H1 (cell line): Measurements from ENCODE around the gene TTC13. TPM values are rescaled to one million over a fixed set of nuclear protein-coding genes. Genes with fewer than 3 reads are reported as not detected.

ENCODE experiments used
- CTCF ChIA-PET: fragments of 300-600 bp; sonication (Branson Sonifier 250); formaldehyde crosslinking; loops from one replicate; lab custom pipeline; 2021; ENCODE audit not compliant: partially characterized antibody; lab: Charles Lee
- POLR2A ChIA-PET: fragments of 300-600 bp; sonication (Branson Sonifier 250); formaldehyde crosslinking; loops from one replicate; lab custom pipeline; 2021; ENCODE audit warnings: inconsistent platforms; ENCODE audit not compliant: partially characterized antibody; lab: Charles Lee
- DNase-seq, 2 experiments: peaks; one replicate each; pipeline versions ENCODE4 v3.0.0 to v3.0.0-alpha.2; 2010 to 2022; ENCODE audit warnings: low spot score in 2 of 2, low read depth in 1 of 2, mixed read lengths in 1 of 2
- FAIRE-seq: peaks from 2 replicates; lab custom pipeline; 2011; peaks lifted over from hg19 to GRCh38; lab: Jason Lieb, UNC
- H2AFZ ChIP-seq: 2 replicates; pipeline ENCODE4 v1.8.1; 2012; ENCODE audit warnings: low read length, inconsistent platforms
- H2AK5ac ChIP-seq: 2 replicates; pipeline ENCODE4 v1.6.1; 2013; ENCODE audit warnings: low read depth, low read length
- H2BK120ac ChIP-seq: replicated peaks from 2 replicates; pipeline ENCODE3; 2013; ENCODE audit warnings: low read depth, low read length, inconsistent platforms
- H2BK12ac ChIP-seq: 2 replicates; pipeline ENCODE4 v1.6.1; 2013; ENCODE audit warnings: low read depth, low read length
- H2BK15ac ChIP-seq: 2 replicates; pipeline ENCODE4 v1.6.1; 2013; ENCODE audit warnings: low read length
- H2BK20ac ChIP-seq: 2 replicates; pipeline ENCODE4 v1.6.1; 2013; ENCODE audit warnings: low read length
- H2BK5ac ChIP-seq: 2 replicates; pipeline ENCODE4 v1.6.1; 2013; ENCODE audit warnings: low read depth, low read length
- H3K14ac ChIP-seq: 2 replicates; pipeline ENCODE4 v1.6.1; 2013; ENCODE audit warnings: inconsistent platforms; ENCODE audit not compliant: insufficient read length
- H3K18ac ChIP-seq: 2 replicates; pipeline ENCODE4 v1.6.1; 2013; ENCODE audit warnings: low read length; ENCODE audit errors: extremely low read depth
- H3K23ac ChIP-seq: 2 replicates; pipeline ENCODE4 v1.6.1; 2013; ENCODE audit warnings: inconsistent platforms; ENCODE audit not compliant: insufficient read length
- H3K23me2 ChIP-seq: 2 replicates; pipeline ENCODE4 v1.6.1; 2013; ENCODE audit warnings: low read depth, low read length
- H3K27ac ChIP-seq: 2 replicates; pipeline ENCODE4 v1.6.1; 2011; ENCODE audit warnings: low read depth, low read length, inconsistent platforms
- H3K27me3 ChIP-seq, 4 experiments: replicated peaks in 1 of 4; 1 replicate in 1 of 4; 2 replicates in 3 of 4; pipeline versions ENCODE4 v1.6.1 to v1.8.1; 2011 to 2013; ENCODE audit warnings: low read length in 3 of 4, mild to moderate bottlenecking in 3 of 4, inconsistent platforms in 2 of 4, mixed read lengths in 2 of 4, moderate library complexity in 1 of 4; ENCODE audit not compliant: control insufficient read depth in 3 of 4, insufficient read depth in 3 of 4; ENCODE audit errors: extremely low read depth in 1 of 4
- H3K36me3 ChIP-seq, 4 experiments: 2 replicates each; pipeline versions ENCODE4 v1.6.1 to v1.8.1; 2011 to 2013; ENCODE audit warnings: mild to moderate bottlenecking in 4 of 4, low read length in 3 of 4, moderate library complexity in 2 of 4, control low read depth in 1 of 4, inconsistent platforms in 1 of 4; ENCODE audit not compliant: insufficient read depth in 4 of 4, control insufficient read depth in 2 of 4
- H3K4ac ChIP-seq: replicated peaks from 2 replicates; pipeline ENCODE3; 2013; ENCODE audit warnings: low read length, low read depth, mixed read lengths, inconsistent platforms; ENCODE audit not compliant: insufficient read length
- H3K4me1 ChIP-seq, 4 experiments: replicated peaks in 1 of 4; 1 replicate in 1 of 4; 2 replicates in 3 of 4; pipeline versions ENCODE4 v1.6.1 to v1.8.1; 2011 to 2013; ENCODE audit warnings: low read length in 3 of 4, inconsistent platforms in 2 of 4, mixed read lengths in 1 of 4; ENCODE audit not compliant: insufficient read depth in 4 of 4, control insufficient read depth in 3 of 4
- H3K4me2 ChIP-seq, 2 experiments: 2 replicates each; pipeline versions ENCODE4 v1.6.1 to v1.8.1; 2011 to 2013; ENCODE audit warnings: low read depth in 2 of 2, low read length in 2 of 2, control low read depth in 1 of 2, inconsistent platforms in 1 of 2, mild to moderate bottlenecking in 1 of 2; ENCODE audit not compliant: insufficient read depth in 1 of 2
- H3K4me3 ChIP-seq, 4 experiments: fragments of 200-600, 300-600 bp in 1 of 4; sonication (generic), shearing (Covaris generic), sonication (Bioruptor Twin) in 1 of 4; 2 replicates each; pipeline versions ENCODE4 v1.5.1 to v1.8.1; 2011 to 2016; ENCODE audit warnings: low read length in 4 of 4, low read depth in 3 of 4, control low read depth in 2 of 4, inconsistent platforms in 2 of 4, mild to moderate bottlenecking in 2 of 4, mixed read lengths in 1 of 4, moderate library complexity in 1 of 4; ENCODE audit not compliant: insufficient read depth in 2 of 4; ENCODE audit errors: extremely low read depth in 1 of 4
- H3K56ac ChIP-seq: replicated peaks from 2 replicates; pipeline ENCODE3; 2013; ENCODE audit warnings: low read depth, mild to moderate bottlenecking, mixed read lengths, low read length, inconsistent platforms; ENCODE audit not compliant: insufficient read length
- H3K79me1 ChIP-seq: 2 replicates; pipeline ENCODE4 v1.6.1; 2013; ENCODE audit warnings: low read depth, low read length, control low read depth
- H3K79me2 ChIP-seq, 2 experiments: 2 replicates each; pipeline versions ENCODE4 v1.6.1 to v1.8.1; 2012 to 2013; ENCODE audit warnings: low read length in 2 of 2, mild to moderate bottlenecking in 2 of 2, inconsistent platforms in 1 of 2; ENCODE audit not compliant: insufficient read depth in 2 of 2, control insufficient read depth in 1 of 2
- H3K9ac ChIP-seq, 4 experiments: replicated peaks in 1 of 4; 1 replicate in 1 of 4; 2 replicates in 3 of 4; pipeline versions ENCODE4 v1.6.1 to v1.8.1; 2011 to 2013; ENCODE audit warnings: low read depth in 3 of 4, low read length in 3 of 4, control low read depth in 2 of 4, mild to moderate bottlenecking in 2 of 4, moderate library complexity in 2 of 4, inconsistent platforms in 1 of 4; ENCODE audit errors: extremely low read depth in 1 of 4
- H3K9me3 ChIP-seq, 2 experiments: 2 replicates each; pipeline versions ENCODE4 v1.6.1 to v1.8.1; 2012 to 2013; ENCODE audit warnings: mild to moderate bottlenecking in 2 of 2, moderate library complexity in 2 of 2, control low read depth in 1 of 2, inconsistent platforms in 1 of 2, low read depth in 1 of 2, low read length in 1 of 2, mixed read lengths in 1 of 2; ENCODE audit not compliant: insufficient read depth in 2 of 2
- H4K20me1 ChIP-seq, 2 experiments: replicated peaks in 1 of 2; 2 replicates each; pipeline versions ENCODE3 to v1.8.1; 2011 to 2013; ENCODE audit warnings: inconsistent platforms in 2 of 2, low read length in 2 of 2, mild to moderate bottlenecking in 1 of 2; ENCODE audit not compliant: insufficient read depth in 2 of 2, control insufficient read depth in 1 of 2
- H4K5ac ChIP-seq: 2 replicates; pipeline ENCODE4 v1.6.1; 2013; ENCODE audit warnings: low read length, low read depth, mixed read lengths, inconsistent platforms; ENCODE audit not compliant: insufficient read length
- H4K8ac ChIP-seq: 2 replicates; pipeline ENCODE4 v1.8.0; 2013; ENCODE audit warnings: mild to moderate bottlenecking, moderate library complexity, low read length, inconsistent platforms; ENCODE audit not compliant: insufficient read depth; ENCODE audit errors: extremely low read depth
- H4K91ac ChIP-seq: replicated peaks from 2 replicates; pipeline ENCODE3; 2013; ENCODE audit warnings: low read length, mixed read lengths, inconsistent platforms; ENCODE audit not compliant: insufficient read length
- WGBS, 2 experiments: shearing (Covaris generic) in 1 of 2; methylation state at CpG; one replicate each; pipeline versions ENCODE4 v1.1.6 to v1.1.7; 2013 to 2015; ENCODE audit warnings: low lambda C conversion rate in 2 of 2, mixed read lengths in 2 of 2, inconsistent platforms in 1 of 2, low coverage in 1 of 2, missing lambda C conversion rate in 1 of 2; ENCODE audit not compliant: insufficient replicate concordance in 2 of 2, insufficient coverage in 1 of 2, insufficient read length in 1 of 2; ENCODE audit errors: extremely low coverage in 1 of 2, missing lambda C conversion rate in 1 of 2; 5-methylcytosine and 5-hydroxymethylcytosine counted together
- polyA plus RNA-seq, 7 experiments: library from polyadenylated mRNA; depleted of rRNA in 3 of 7; stranded (reverse) in 5 of 7; unstranded in 2 of 7; fragments of >200 nt in 5 of 7; fragments of 200-250 nt in 2 of 7; gene quantifications; 1 replicate in 5 of 7; 2 replicates in 1 of 7; 4 replicates in 1 of 7; pipeline versions ENCODE4 v1.2.1 to v1.2.3, GENCODE V29; 2011 to 2013; ENCODE audit warnings: missing spikeins in 2 of 7, mixed read lengths in 2 of 7
- total RNA-seq: library from RNA; stranded (reverse); fragmentation: NEBNext Ultra II Directional; extraction: Animal tissue kit (Norgen Biotek cat#: 25700); gene quantifications from 2 replicates; pipeline ENCODE4 v1.2.1, GENCODE V29; 2021

TTC13 gene
- total and polyA plus RNA-seq, 2 of the 8 experiments (the other 6 are each of a cell fraction or from before 2014, with no cell fraction given), result 3.1 to 7.1 TPM

- Histone ChIP-seq H3K27ac (no peak overlapping the region), H3K18ac (no peak overlapping the region), H3K4me2 (peak overlapping the region; percentile 78 to 85; a peak in 3 of 4 replicates), H3K9ac (no peak overlapping the region), H2BK120ac (no peak overlapping the region), H2AK5ac (no peak overlapping the region), H3K14ac (no peak overlapping the region), H3K23me2 (peaks cover 9% of the 10 kb centered on the region), H3K56ac (no peak overlapping the region), H3K79me2 (peaks cover 0 to 55% of the 10 kb centered on the region in 2 experiments; a peak in 2 of 4 replicates), H3K4ac (no peak overlapping the region), H4K8ac (no peak overlapping the region), H4K91ac (no peak overlapping the region), H3K27me3 (peaks cover 0 to 2% (median 0%) of the 10 kb centered on the region in 4 experiments; a peak in 2 of 7 replicates), H4K20me1 (peaks cover 3 to 7% of the 10 kb centered on the region in 2 experiments), H3K9me3 (no peaks in the 10 kb centered on the region), H2BK20ac (no peak overlapping the region), H4K5ac (no peak overlapping the region), H2BK12ac (no peak overlapping the region), H2BK15ac (no peak overlapping the region), H3K79me1 (peaks cover 1% of the 10 kb centered on the region; the same call in 1 of the 2 replicates), H2BK5ac (no peak overlapping the region), H3K4me3 (peak overlapping the region in 1 of 4 experiments; percentile 91; a peak in 2 of 8 replicates), H3K36me3 (no peaks in the 10 kb centered on the region), H3K4me1 (peaks cover 2 to 15% (median 9%) of the 10 kb centered on the region in 4 experiments), H2AFZ (no peak overlapping the region), H3K23ac (no peak overlapping the region)
- POLR2A ChIA-PET, result interaction anchor here (0.6 to 1.9 kb wide), 7 partner anchors 8 to 203 kb away, joined by 3 to 8 read pairs (median 3); no protein-coding TSS in a partner anchor
- CTCF ChIA-PET, result interaction anchor here (0.6 to 1.4 kb wide), 9 partner anchors 14 to 345 kb away, joined by 3 to 5 read pairs (median 3); no protein-coding TSS in a partner anchor
- WGBS, 2 experiments, result 93% methylated on average over 9 of the region's 9 CpGs; no CpG with 5 or more reads in 1 of the 2 experiments
- no peak for DNase-seq
- FAIRE-seq, result no peak
Observed at GRCh38 chr1:230866171-230867070, 112.2 kb downstream of the TTC13 start.
